Measurements from ENCODE around the gene C2CD2.

GRCh38 chr21:41891132-41891531 is 62.7 kb downstream of the C2CD2 start:
- TF ChIP-seq CTCF (IDR thresholded peaks at IDR 0.05) (no peak), POLR2A (IDR thresholded peaks at IDR 0.05) (no peak)

All from Peyer's patch (tissue), 4 donors.